UCSD-AML1 (cell line): ENCODE data around the gene SCNN1A.
A peak's percentile ranks its signal among the peaks of the same experiment; 100 is the strongest.

ENCODE experiments used
- DNase-seq: peaks from one replicate; lab custom pipeline; 2025; ENCODE audit not compliant: unreplicated experiment; lab: John Stamatoyannopoulos, UW

The SCNN1A gene

DNA sequence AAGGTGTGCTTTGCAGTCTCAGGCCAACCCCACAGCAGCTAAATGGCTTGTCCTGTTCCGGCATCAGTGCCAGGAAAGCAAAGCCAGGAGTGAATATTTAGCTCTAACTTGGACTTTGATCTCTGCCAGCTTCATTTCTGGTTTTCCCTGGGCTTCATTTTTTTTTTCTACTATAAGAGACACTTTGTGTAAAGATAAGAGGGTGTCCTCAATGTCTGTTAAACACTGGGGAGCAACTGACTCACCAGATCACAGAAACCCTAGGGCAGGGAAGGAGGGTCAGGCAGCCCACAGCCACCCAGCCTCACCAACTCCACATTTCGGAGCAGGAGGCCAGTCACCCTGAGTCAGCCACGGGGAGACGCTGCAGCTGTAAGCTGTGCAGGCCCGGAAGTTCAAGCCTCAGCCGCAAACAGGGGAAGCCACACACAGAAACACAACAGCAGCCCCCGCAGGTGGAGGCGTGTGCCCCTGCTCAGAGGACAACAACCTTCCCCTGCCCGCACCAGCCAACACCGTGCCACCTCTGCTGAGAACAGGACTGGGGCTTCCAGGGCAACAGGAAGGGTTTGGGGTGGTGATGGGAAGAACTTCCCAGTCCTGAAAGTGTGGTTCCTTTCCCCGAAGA is 39.8 kb downstream of the SCNN1A start:
- DNase-seq: peak; percentile 84

DNA sequence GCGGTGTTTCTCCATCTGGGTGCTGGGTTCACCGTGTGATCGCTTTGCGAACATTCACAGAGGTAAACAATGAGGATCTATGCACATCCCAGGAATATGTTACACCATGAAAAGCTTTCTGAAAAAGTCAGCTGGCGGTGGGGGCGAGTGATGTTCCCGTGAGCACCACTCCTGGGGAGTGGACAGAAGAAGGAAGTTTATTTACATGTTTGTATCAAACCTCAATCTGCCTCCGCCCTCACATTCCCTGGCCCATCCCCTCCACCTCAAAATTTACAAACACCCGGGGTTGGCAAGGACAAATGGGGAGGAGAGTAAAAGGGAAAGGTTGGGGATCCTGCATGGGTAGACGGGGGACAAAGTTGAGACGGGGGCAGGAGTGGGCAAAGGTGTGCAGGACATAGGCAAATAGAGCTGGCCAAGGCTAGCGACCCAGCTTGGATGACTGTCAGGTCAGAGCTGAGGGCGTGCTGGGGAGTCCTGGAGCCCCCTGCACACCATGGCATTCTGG is 40.4 kb downstream of the SCNN1A start:
- DNase-seq: no peak

DNA sequence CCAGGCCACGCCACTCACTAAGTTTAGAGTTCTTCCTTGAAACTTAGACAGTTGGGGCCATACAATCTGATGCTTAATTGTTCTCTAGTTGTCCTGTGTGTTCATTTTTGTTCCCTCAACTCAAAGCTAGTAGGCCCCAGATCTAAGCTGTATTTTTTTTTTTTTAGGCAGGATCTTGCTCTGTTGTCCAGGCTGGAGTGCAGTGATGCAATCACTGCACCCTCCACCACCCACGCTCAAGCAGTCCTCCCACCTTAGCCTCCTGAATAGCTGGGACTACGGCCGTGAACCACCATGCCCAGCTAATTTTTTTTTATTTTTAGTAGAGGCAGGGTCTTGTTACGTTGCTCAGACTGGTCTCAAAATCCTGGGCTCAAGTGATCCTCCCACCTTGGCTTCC is 41.0 kb downstream of the SCNN1A start:
- DNase-seq: no peak

DNA sequence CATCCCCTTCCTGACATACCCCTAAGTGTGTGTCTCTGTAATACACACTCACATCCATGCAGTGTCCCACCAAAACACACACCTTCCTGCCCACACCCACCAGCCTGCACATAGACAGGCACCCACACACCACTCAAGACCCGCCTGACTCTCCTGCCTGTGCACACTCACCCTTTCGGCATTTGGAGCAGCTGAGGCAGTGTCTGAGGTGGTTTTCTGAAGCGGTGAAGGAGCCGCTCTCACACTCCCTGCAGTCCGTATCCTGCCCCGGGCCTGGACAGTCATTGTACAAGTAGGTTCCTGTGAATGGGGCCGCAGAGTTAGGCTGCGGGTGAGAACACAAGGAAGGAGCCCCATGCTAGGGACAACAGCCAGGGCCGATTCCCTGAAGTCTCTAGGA is 41.8 kb downstream of the SCNN1A start:
- no peak for DNase-seq

DNA sequence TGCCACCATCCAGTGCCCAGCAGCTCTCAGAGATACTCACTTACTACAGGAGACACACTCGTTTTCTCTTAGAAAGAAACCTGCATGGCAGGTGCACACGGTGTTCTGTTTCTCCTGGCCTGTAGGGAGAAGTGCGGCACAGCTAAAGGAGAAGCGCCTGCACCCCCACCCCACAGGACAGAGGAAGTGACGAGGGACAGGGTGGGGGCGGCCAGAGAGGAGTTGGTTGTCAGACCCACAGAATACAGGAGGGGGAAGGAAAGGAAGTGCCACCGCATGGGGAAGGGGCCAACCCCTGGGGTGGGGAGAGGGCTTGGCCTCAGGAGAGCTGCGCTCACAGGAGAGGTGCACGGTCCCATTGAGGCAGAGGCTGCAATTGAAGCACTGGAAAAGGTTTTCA is 42.3 kb downstream of the SCNN1A start:
- DNase-seq: no peak

DNA sequence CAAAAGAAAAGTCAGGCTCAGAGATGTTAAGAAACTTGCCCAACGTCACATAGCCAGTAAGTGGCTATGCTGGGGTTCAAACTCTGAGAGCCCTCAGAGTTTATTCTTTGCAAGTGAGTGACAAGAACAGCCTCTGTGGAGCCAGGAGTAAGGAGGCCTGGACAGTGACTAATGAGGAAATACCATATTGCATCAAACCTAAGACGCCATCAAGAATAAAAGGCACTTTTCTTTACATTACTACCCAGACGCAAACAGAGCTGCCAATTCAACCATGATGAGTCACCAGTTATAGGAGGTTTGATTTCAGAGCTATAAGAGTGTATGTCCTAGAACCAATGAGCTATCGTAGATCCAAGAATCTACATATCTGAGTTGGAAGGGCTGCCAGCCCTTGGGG is 42.9 kb downstream of the SCNN1A start:
- no peak for DNase-seq

DNA sequence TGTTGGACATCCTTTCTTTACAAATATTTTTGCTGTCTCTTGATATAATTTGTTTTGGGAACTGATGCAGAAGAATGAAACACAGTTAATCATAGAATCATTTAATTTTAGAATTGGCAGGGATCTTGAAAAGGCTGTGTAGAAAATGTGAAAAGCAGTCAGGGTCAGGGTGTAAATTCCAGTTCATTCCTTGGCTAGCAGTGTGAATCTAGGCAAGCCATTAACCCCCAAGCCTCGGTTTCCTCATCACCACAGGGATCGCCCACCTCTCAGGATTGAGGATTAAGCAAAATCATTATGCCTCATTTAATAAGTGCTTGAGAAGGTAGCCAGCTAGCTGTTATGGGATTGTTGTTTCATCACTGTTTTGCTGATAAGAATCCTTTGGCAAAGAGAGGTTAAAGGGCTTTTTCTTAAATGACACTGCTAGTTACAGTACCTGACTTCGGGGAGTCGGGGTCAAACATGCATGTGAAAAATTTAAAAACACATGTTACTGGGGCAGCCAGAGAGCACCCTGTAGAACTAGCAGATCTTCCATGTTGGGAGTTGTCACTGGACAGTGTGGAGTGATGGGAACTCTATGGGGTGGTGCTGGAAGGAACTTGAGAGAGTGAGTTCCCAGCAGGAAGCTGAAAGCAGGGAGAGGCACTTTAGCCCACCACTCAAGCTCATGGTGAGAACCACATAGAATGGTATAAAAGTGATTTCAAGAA is 44.2 kb downstream of the SCNN1A start:
- DNase-seq: no peak

DNA sequence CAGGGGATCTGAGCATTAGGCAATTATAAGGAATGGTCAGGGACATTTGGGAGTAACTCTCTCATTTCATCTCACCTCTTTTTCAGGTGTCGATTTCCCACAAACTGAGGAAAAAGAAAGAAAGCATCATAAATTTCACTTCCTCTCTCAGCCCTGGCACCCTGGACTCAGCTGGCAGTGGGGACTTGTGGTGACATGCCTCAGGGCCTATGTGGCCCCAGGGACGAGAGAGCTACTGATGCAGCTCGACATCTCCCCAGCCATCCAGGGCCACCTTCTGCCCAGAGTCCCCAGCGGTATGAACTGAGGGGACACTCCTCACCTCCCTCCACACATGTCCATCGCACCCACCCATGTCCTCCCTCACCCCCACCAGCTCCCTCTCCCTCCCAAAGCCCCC is 45.2 kb downstream of the SCNN1A start:
- no peak for DNase-seq

DNA sequence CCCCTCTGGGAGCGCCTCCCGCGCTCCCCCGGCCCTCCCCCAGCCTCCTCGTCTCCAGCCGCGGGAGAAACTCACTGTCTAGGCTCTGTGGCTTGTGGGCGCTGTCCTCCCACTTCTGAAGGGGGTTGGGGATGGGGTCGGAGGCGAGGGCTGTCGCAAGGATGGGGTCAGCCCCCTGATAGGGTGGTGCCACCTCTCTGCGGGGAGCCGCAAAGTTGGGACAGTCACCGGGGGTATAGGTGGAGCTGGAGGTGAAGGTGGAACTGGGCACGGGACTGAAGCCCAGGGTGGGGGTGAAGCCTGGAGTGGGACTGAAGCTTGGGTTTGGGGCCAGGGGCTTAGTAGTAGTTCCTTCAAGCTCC is 45.7 kb downstream of the SCNN1A start:
- DNase-seq: no peak

DNA sequence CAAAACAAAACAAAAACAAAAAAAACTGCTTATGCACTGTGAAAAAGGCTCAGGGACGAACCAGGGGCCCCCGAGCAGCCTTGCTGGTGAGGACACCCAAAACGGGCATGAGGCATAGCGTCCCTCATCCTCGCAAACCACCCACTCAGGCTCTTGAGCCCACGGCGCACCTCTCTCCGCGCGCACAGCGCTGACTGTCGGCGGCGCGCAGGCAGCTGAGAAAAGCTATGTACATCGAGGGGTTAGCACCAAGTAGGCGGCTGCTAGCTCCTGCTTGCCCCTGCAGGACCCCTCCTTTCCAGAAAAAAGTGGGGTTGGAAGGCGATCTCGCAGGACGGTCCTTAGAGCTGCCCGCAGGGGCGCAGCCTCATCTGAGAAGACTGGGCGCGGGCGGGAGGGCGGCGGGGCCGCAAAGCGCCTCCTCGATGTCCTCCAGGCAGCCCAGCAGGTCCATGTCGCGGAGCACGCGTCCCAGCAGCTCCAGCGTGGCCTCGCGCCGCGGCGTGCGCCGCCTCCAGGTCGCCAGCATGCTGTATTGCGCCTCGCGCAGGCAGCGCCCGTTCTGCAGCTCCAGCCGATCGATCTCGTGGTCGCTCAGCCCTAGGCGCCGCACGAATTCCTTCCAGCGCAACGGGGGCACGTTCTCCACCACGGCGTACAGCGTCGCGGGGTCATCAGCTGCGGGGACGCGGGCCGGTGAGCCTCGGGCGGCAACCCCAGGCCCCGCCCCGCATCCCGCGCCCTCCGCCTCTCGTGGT is 46.2 kb downstream of the SCNN1A start:
- DNase-seq: no peak

DNA sequence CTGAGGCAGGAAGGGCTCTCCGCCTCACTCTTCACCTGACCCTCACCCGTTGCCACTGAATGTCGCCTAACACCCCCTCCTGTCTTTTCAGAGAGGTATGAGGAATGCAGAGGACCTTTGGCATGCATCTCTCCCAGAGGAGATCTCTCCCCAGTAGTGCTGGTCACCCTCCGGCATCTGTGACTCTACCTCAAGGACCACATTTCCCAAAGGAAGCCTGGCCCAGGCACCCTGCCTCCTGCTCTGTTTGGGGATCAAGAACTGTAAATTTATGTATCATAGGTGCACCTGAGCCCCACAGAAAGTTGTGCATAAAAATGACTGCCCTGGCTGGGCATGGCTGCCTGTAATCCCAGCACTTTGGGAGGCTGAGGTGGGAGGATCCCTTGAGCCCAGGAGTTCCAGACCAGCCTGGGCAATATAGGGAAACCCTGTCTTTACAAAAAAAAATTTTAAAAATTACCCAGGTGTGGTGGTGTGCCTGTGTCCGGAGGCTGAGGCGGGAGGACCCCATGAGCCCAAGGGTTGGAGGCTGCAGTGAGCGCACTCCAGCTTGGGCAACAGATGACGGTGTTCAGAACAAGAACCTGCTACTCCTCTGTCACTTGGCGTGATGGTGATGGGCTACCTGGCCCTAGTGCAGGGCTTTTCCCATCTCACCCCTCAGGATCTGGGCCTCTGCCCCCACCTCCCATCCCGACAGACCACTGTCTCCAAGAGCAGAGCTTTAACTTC is 47.2 kb downstream of the SCNN1A start:
- DNase-seq: no peak

DNA sequence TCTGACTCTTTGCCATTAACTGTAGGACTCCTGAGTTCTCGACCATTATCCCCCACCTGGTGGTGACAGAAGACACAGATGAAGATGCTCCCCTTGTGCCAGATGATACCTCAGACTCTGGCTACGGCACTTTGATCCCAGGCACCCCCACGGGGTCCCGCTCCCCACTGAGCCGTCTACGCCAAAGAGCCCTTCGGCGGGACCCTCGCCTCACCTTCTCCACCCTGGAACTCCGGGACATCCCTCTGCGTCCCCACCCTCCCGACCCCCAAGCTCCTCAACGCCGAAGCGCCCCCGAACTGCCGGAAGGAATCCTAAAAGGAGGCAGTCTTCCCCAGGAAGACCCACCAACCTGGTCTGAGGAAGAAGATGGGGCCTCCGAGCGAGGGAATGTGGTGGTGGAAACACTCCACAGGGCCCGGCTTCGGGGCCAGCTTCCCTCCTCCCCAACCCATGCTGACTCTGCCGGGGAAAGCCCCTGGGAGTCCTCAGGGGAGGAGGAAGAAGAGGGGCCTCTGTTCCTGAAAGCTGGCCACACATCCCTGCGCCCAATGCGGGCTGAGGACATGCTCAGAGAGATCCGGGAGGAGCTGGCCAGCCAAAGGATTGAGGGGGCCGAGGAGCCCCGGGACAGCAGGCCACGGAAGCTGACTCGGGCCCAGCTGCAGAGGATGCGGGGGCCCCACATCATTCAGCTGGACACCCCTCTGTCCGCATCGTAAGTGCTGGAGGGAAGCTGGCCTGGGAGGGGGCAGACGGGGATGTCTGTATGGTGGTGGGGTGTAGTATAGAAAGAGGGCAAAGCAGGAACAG is 47.9 kb downstream of the SCNN1A start:
- DNase-seq: no peak

DNA sequence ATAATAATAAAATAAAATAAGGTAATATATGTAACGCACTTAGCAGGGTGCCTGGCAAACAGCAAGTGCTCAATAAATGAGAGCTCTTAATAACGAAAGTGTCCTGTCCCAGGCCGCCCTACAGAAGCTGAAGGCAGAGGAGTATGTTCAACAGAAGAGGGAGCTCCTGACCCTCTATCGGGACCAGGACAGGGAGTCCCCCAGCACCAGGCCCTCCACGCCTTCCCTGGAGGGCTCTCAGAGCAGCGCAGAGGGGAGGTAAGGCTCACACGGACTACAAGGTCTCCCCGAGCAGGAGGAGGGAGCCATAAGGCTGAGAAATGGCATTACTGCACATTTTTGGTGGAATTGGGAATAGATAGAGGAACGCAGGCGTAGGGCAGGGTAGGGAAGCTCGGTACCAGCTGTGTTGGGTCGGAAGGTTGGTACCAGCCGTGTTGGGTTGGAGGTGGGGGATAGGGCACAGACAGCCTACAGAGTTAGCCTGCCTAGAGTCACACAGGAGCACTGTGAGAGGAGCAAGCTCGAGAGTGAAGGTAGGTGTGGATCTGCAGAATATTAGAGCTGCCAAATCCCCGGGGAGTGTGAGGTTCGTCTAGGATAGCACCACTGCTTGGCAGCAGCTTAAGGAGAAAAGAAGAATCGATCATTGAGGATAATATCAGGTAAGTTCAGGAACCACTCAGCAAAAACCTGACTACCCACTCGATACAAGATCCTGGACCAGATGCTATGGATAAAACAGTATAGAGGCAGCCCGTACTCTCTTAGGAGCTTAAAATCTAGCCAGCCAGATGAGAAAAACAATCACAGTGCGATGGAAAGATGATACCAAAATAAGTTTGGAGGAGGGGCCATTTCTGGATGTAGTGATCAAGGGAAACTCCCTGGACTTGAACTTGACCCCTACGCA is 48.8 kb downstream of the SCNN1A start:
- DNase-seq: peak; percentile 36

DNA sequence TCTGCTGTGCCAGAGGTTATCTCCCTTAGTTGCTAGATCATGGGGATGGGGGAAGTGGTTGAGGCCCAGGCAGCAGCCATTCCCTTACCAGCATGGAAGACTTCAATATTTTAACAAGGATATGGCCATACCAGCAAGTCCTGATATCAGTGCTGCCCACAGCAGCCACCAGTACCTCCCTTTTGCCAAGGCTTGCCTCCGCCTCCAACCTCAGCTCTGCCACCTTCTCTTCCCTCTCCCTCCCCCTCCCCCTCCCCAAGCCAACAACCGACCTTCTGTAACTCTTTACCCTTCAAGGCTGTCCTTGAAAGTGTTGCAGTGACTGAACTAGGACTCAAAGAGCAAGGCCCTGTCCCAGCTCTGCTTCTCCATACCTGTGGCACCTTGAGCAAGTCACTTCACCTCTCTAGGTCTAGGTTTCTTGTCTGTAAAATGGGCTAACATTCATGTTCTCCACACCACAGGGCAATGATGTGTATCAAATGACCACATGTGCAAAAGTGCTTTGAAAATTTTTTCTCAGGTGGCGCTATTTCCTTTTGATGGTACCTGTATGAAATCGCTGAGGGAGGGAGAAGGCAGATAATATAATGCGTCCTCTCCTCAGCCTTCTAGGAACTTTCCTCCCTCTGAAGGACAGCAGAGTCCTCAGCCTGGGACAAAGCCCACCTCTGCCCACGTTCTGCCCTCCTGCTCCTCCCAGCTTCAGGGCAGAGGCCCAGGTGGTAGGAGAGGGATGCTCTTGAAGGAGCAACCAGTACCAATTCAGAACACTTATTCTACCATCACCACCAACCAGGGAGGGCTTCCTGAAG is 50.2 kb downstream of the SCNN1A start:
- DNase-seq: peak; percentile 43

DNA sequence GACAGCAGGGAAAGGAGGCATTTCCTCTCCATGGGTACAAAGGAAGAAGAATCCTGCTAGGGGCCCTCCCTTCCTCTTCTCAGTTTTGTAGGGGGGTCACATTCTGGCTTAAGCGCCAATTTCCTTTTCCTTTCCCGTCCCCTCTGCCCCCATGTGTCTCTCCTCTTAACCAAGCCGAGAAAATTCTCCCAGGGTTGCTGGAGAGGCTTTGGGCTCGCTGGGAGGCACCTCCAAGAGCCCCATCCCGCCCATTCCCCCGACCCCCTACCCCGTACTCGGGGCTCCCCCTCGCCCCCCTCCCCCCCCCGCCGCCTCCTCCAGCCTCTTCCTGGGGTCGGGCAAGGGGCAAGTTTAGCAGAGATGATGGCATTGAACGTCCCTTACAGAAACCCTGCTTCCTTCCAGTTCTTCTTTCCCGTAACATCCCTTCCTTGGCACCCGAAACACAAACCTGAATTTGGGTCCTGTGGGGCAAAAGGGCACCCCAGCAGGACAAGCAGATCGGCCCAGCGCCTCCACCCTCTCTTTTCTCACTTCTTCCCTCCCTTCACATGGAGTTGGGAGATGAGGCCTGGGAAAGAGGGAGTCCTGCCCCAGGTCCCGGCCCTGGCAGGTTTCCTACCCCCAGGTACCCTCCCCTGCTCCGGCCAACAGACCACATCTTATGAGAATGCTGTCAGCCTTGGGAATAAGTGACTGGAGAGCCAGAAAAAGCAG is 51.2 kb downstream of the SCNN1A start:
- DNase-seq: no peak

DNA sequence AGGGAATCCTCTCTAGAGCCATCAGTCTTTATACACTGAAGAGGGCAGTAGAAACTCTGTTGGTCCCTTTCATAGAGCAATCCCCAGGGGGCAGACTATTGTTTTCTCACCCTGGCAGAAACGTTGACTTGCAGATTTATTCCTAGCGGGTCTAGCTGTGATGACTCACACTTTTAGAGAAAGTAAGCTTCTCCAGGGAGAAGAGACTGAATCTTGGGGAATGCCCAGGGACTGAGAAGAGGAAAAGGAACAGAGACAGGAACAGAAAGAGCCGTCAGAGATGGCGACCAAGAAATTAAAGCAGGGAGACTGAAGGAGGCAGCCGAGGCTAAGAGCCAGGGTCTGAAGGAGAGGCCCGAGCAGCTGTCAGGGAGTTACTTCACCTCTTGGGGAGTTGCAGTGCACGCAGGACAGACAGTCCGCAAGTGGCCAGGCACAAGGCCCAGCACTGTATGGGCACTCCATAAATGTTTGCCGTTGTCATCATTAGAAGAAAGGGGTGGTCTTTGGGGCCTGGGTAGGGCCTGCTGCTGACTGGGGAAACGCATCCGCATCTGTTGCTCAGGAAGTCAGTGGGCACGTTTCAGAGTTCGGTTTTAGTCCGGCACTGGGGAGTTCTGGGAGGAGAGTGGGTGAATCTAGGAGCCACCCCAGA is 51.9 kb downstream of the SCNN1A start:
- peak; percentile 55 for DNase-seq

DNA sequence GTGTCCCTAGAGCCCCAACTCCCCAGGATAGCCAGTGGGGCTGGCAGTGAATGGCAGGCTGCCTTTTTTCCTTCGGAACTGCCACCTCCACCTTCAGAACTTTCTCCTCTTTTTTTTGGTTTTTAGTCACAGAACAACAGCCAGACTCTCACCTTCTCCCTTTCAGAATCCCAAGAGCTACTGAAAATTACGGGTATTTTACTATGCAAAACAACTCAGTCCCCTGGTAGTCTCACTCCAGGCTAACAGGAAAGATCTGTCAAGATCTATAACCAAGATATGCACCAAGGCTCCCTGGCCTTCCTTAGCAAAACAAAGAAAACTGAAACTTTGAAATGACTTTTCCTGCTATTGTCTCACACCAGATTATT is 52.4 kb downstream of the SCNN1A start:
- no peak for DNase-seq

DNA sequence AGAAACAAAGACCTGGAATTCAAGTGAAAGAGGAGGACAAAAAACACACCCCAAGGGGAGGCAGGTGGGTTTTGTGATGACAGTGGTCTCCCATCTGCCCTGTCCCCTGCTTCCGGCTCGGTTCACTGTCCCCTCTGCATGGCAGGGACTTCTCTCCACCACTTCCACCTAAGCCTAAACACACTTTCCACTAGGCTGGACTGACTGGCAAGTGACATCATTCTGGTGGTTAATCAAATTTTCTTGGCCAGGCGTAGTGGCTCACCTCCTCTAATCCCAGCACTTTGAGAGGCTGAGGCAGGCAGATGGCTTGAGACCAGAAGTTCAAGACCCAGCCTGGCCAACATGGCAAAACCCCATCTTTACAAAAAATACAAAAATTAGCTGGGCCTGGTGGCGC is 53.0 kb downstream of the SCNN1A start:
- DNase-seq: no peak
